Thoracic aorta (tissue), 2 donors: ENCODE results near the gene BCL2L11. TPM values are rescaled to one million over a fixed set of nuclear protein-coding genes. Genes with fewer than 3 reads are reported as not detected.

Source experiments
- ATAC-seq: fragments of 150-250 bp; one replicate; pipeline ENCODE4 v1.8.0; 2017; ENCODE audit warnings: low read depth; ENCODE audit not compliant: insufficient number of reproducible peaks, low FRiP score
- DNase-seq: peaks from one replicate; pipeline ENCODE4 v3.0.0-alpha.2; 2020; ENCODE audit warnings: low spot score
- H3K27ac ChIP-seq, 2 donors: fragments of 200-600 bp; sonication (generic); 1 replicate in 1 of 2; 2 replicates in 1 of 2; pipeline ENCODE4 v1.5.1; 2016; ENCODE audit warnings: mild to moderate bottlenecking in 2 of 2, moderate library complexity in 2 of 2
- H3K27me3 ChIP-seq: fragments of 200-600 bp; sonication (generic); replicated peaks from 2 replicates; pipeline ENCODE4 v1.6.0; 2016; ENCODE audit warnings: mild to moderate bottlenecking; ENCODE audit not compliant: insufficient read depth
- H3K36me3 ChIP-seq: fragments of 200-600 bp; sonication (generic); one replicate; pipeline ENCODE4 v1.5.1; 2016
- H3K4me1 ChIP-seq, 2 donors: fragments of 200-600 bp; sonication (generic); 1 replicate in 1 of 2; 2 replicates in 1 of 2; pipeline versions ENCODE4 v1.5.1 to v1.6.0; 2016; ENCODE audit warnings: low read depth in 2 of 2, mild to moderate bottlenecking in 1 of 2; ENCODE audit not compliant: control insufficient read depth in 1 of 2
- H3K4me3 ChIP-seq: fragments of 200-600 bp; sonication (generic); 2 replicates; pipeline ENCODE4 v1.5.1; 2016; ENCODE audit warnings: mild to moderate bottlenecking
- H3K9me3 ChIP-seq: fragments of 200-600 bp; sonication (generic); 2 replicates; pipeline ENCODE4 v1.5.1; 2016
- CTCF ChIP-seq: fragments of 200-600 bp; sonication (generic); IDR thresholded peaks from one replicate; pipeline ENCODE4 v1.5.1; 2019; ENCODE audit warnings: antibody characterized with exemption
- total RNA-seq, 2 donors: library from RNA; depleted of rRNA; stranded (reverse); fragments of >200 nt; gene quantifications; one replicate each; pipeline versions ENCODE4 v1.1.0 to v1.2.3, GENCODE V29; 2016

The BCL2L11 gene
- total RNA-seq, 2 donors from 2014 or later, result 16.4 to 17.4 TPM

- DNase-seq (no peak), ATAC-seq (no peak)
- Histone ChIP-seq H3K36me3 (no peaks in the 10 kb centered on the region), H3K27me3 (no peaks in the 10 kb centered on the region), H3K4me3 (no peak overlapping the region), H3K27ac (no peak overlapping the region), H3K9me3 (no peaks in the 10 kb centered on the region), H3K4me1 (peaks cover 3 to 27% of the 10 kb centered on the region in 2 donors)
- no peak for TF ChIP-seq CTCF
Measured at GRCh38 chr2:111167076-111167862, 46.6 kb downstream of the BCL2L11 start.

- no peak for TF ChIP-seq CTCF
- Histone ChIP-seq H3K27ac (no peak overlapping the region), H3K9me3 (no peaks in the 10 kb centered on the region), H3K4me1 (peaks cover 0 to 22% of the 10 kb centered on the region in 2 donors), H3K27me3 (no peaks in the 10 kb centered on the region), H3K4me3 (no peak overlapping the region), H3K36me3 (no peaks in the 10 kb centered on the region)
- ATAC-seq (no peak), DNase-seq (no peak)
Measured at GRCh38 chr2:111167863-111168162, 47.1 kb downstream of the BCL2L11 start.

GRCh38 chr2:111168528-111169239 is 48.0 kb downstream of the BCL2L11 start:
- no peak for DNase-seq
- H3K9me3 ChIP-seq, result no peaks in the 10 kb centered on the region
- no peak for TF ChIP-seq CTCF
- H3K27ac ChIP-seq, result no peak overlapping the region
- no peak overlapping the region for H3K4me3 ChIP-seq
- peaks cover 0 to 15% of the 10 kb centered on the region in 2 donors for H3K4me1 ChIP-seq
- H3K36me3 ChIP-seq, result no peaks in the 10 kb centered on the region
- no peaks in the 10 kb centered on the region for H3K27me3 ChIP-seq
- no peak for ATAC-seq

GRCh38 chr2:111169268-111169667 is 48.6 kb downstream of the BCL2L11 start:
- Histone ChIP-seq H3K9me3 (no peaks in the 10 kb centered on the region), H3K4me1 (peaks cover 0 to 11% of the 10 kb centered on the region in 2 donors), H3K27me3 (no peaks in the 10 kb centered on the region), H3K4me3 (no peak overlapping the region), H3K27ac (no peak overlapping the region), H3K36me3 (no peaks in the 10 kb centered on the region)
- TF ChIP-seq CTCF, result no peak
- no peak for DNase-seq
- no peak for ATAC-seq

GRCh38 chr2:111169924-111170323 is 49.2 kb downstream of the BCL2L11 start:
- H3K9me3 ChIP-seq, result no peaks in the 10 kb centered on the region
- H3K4me3 ChIP-seq, result no peak overlapping the region
- no peak for TF ChIP-seq CTCF
- DNase-seq (no peak), ATAC-seq (no peak)
- H3K36me3 ChIP-seq, result no peaks in the 10 kb centered on the region
- H3K27ac ChIP-seq, result no peak overlapping the region
- no peaks in the 10 kb centered on the region for H3K27me3 ChIP-seq
- peaks cover 0 to 4% of the 10 kb centered on the region in 2 donors for H3K4me1 ChIP-seq
